A549 treated with AZD9567 at 1 μM for 4 hours (cell line): Measurements from ENCODE around the gene SCYGR8. TPM values are rescaled to one million over a fixed set of nuclear protein-coding genes. Genes with fewer than 3 reads are reported as not detected.

Source experiments
- total RNA-seq: library from RNA; stranded (reverse); fragments of 200-300 nt; extraction: Qiagen RNA extraction; gene quantifications from 5 replicates; pipeline ENCODE4 v1.2.3, GENCODE V29; 2022; ENCODE audit not compliant: insufficient read depth

Gene SCYGR8, protein sequence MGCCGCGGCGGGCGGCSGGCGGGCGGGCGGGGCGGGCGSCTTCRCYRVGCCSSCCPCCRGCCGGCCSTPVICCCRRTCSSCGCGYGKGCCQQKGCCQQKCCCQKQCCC
- not detected in 5 replicates for total RNA-seq

DNA sequence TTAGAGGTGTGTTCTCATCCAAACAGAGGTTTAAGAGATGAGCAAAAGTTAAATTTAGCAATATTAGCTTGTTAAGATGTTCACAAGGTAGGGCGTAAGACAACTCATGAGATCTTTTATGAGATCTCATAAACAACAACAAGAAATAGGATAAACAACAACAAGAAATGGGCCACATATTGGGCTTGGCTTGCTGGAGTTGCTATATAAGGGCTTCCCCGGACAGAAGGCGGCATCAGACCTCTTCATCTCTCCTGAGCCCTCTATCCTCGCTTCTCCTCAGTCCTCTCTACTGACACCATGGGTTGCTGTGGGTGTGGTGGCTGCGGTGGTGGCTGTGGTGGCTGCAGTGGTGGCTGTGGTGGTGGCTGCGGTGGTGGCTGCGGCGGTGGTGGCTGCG, at the start of gene SCYGR8:
Gene SCYGR8 (plus strand): TSS at position 301 of the 400 bp plus-strand sequence. CDS start 0 bp downstream, at position 301.

DNA sequence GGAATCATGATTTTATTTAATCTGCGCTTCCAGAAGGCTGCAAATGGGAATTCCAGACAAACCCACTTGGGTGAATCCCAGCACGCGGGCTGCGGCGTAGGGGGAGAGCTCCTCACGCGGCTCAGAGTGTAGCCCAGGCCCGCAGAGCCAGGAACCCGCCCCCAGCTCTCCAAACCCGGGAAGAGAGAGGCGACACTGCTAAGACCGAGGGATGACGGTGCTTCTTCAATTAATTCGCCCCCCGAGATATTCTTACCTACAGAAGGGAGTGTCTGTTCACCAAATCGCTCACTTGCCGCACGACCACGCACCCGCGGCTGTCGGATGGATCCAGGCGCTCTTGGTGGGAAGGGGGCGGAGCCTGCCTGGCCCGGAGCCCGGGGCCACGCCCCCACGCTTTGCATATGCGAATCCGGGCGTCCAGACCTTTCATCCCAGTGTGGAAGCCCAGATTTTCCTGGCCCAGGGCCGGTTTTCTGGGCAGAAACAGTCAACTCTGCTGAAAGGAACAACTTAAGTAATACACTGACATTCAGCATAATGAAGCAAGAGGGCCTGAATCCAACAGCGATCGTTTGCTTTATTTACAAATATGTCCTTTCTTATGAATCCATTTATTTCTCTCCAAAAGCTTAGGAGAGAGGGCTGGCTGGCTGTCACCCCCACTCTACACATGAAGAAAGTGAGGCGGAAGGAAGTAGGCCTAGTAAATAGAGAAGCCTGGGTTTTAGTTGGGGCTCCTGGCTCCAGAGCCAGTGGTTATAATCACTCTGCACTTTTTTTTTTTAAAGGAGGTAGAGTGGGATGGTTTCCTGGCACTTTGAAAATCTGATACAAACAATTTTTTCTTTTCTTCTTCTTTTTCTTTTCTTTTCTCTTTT, 27.8 kb upstream of the SCYGR8 start, which contains the start of gene SLC19A3:
Gene SLC19A3 (minus strand): TSS at position 342 of the 881 bp plus-strand sequence. CDS start 15,710 bp downstream, outside the sequence.

DNA sequence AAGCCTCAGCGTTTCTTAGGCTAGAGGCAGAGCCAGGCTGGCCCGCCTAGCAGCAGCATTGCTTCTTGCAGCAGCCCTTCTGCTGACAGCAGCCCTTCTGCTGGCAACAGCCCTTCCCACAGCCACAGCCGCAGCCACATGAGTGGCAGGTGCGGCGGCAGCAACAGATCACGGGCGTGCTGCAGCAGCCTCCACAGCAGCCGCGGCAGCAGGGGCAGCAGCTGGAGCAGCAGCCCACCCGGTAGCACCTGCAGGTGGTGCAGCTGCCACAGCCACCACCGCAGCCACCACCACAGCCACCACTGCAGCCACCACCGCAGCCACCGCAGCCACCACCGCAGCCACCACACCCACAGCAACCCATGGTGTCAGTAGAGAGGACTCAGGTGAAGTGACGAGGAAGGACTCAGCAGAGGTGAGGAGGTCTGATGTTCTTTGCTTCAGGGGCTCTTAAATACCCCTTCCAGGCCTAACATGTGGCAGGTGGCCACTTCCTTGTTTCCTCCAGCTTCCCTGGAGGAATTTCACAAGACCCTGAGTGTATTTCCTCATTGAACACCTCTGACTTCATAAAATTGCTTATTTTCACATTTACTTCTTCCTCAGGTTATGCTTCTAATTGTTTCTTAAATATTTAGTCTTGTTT, 21.2 kb upstream of the SCYGR8 start, which contains the start of gene SCYGR6:
Gene SCYGR6 (minus strand): TSS at position 364 of the 646 bp plus-strand sequence. CDS start 0 bp downstream, at position 364.

DNA sequence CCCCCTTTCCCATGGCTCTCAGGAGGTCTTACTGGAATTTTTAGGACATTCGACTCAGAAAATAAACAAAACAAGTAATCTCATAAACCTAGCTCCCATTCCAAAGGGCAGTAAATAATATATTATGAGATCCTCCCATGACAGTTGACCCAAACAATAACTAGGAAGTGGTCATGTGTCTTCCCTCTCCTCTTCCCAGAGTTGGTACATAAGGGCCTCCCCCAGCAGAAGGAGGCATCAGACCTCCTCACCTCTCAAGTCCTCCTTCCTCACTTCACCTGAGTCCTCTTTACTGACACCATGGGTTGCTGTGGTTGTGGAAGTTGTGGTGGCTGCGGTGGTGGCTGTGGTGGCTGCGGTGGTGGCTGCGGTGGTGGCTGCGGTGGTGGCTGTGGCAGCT, 17.7 kb upstream of the SCYGR8 start, which contains the start of gene SCYGR7:
Gene SCYGR7 (plus strand): TSS at position 301 of the 400 bp plus-strand sequence. CDS start 0 bp downstream, at position 301.

Other genes with a start within 250 kb of the SCYGR8 start
- not detected in 5 replicates for gene SCYGR2, start 147.0 kb upstream of the SCYGR8 start, total RNA-seq
- not detected in 5 replicates for gene SCYGR3, start 131.1 kb upstream of the SCYGR8 start, total RNA-seq
- gene SCYGR4, start 128.4 kb upstream of the SCYGR8 start, total RNA-seq: not detected in 5 replicates
- gene SCYGR5, start 79.1 kb upstream of the SCYGR8 start, total RNA-seq: not detected in 5 replicates
- 2.6 to 4.0 TPM (median 2.9 TPM) in 5 replicates for gene SLC19A3, start 27.9 kb upstream of the SCYGR8 start, total RNA-seq
- gene SCYGR6, start 21.1 kb upstream of the SCYGR8 start, total RNA-seq: not detected in 5 replicates
- gene SCYGR7, start 17.6 kb upstream of the SCYGR8 start, total RNA-seq: not detected in 5 replicates
- gene CCL20, start 67.9 kb downstream of the SCYGR8 start, total RNA-seq: 3.6 to 9.0 TPM (median 6.2 TPM) in 4 of 5 replicates, not detected in the other
- 1.6 to 3.7 TPM (median 1.7 TPM) in 5 replicates for gene DAW1, start 125.7 kb downstream of the SCYGR8 start, total RNA-seq